ENCODE measurements around the gene EGFL7.
"Not testable (repeated sequence)": the region's sequence is repeated elsewhere in the genome, so short reads cannot be mapped to it uniquely, and the experiment has no call there.

EGFL7 gene

GRCh38 chr9:136623016-136623841 is 39.5 kb upstream of the EGFL7 start:
- intact Hi-C loops (cut with DNase I), result no loop called here
- no peak for DNase-seq

- DNase-seq, result no peak
- intact Hi-C loops (cut with DNase I), result no loop called here
Observed at GRCh38 chr9:136623842-136624183, 38.9 kb upstream of the EGFL7 start.

DNA sequence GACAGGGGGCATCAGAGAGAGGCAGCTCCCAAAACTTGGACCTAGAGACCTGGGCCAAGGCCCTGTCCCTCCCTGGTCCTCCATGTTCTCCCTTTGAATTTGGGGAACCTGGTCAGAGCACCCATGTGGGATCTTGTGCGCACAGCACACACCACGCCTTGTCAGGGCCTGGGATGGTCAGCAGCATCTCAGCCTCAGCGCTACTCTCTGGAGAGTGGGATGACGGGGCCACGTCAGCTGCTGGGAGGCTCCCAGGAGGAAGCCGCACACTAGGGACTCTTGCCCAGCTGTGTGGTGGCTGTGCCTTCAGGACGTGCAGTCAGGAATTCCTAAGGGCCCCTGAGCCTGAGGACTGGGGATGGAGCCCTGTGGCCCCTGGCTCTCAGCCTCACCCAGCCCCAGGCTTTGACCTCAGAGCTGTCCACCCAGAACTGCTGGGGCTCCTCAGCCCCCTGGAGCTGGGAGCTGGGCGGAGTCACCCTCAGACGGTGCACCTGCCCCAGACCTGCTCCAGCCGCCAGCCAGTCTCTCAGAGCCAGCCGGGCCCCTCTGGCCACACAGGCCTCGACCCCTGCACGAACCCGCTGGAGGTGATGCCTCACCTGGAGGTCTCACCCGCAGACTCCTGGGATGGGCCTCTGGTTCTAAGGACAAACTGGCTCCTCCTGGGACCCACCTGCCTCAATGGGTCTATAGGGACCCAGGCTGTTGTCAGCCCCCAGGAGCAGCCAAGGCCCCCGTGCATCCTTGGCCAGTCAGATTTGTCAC is 38.3 kb upstream of the EGFL7 start:
- no peak for DNase-seq
- intact Hi-C loops (cut with DNase I), result no loop called here

DNA sequence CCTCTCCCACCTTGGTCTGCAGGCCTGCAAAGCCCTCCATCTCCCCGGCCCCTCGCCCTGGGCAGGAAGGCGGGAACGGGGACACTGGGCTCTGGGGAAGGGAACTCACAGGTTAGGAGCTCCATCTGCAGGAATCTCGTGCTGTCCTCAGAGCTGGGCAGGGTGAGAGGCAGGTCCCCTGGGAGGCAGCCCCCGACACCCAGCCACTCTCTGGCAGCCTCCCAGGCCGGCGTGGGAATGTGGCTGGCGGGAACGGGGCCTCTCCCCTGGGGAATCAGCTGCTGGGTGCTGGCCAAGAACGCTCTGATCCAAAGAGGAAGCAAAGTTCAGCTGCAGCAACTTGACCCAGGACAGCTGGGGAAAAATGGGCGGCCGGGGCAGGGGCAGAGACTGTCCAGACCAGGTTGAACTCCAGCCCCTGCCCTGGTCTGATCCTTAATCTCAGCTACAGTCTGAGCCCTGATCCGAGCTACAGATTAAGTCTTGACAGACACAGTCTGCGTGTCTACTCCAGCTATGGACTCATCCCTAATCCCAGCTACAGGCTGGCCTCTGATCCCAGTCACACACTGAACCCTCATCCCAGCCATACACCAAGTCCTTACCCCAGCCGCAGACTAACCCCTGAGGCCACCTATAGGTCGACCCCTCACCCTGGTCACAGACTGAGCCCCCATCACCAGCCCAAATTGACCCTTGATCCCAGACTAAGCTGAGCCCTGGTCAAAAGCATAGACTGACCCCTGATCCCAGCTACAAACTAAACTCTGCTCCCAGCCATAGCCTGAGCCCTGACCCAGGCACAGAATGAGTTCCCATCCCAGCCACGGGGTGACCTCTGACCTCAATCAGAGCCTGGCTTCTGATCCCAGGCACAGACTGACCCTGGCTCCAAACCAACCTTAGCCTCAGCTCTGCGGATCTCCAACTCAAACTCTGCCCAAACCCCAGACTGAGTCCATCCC is 37.3 kb upstream of the EGFL7 start:
- DNase-seq, result peak in 5 of 10 donors; percentile 50 to 93 (median 53)
- intact Hi-C loops (cut with DNase I), result loop anchor here (1.0 kb wide), 1 partner anchor 140 kb away; no protein-coding TSS in a partner anchor

- DNase-seq, result peak in 1 of 10 donors; percentile 11
- intact Hi-C loops (cut with DNase I), result no loop called here
Observed at GRCh38 chr9:136626066-136626725, 36.5 kb upstream of the EGFL7 start.

- intact Hi-C loops (cut with DNase I), result no loop called here
- DNase-seq, result peak in 1 of 10 donors; percentile 84
Observed at GRCh38 chr9:136626740-136627642, 35.7 kb upstream of the EGFL7 start.

GRCh38 chr9:136627703-136628102 is 35.0 kb upstream of the EGFL7 start:
- intact Hi-C loops (cut with DNase I), result no loop called here
- DNase-seq, result no peak

GRCh38 chr9:136628268-136628667 is 34.4 kb upstream of the EGFL7 start:
- intact Hi-C loops (cut with DNase I), result no loop called here

GRCh38 chr9:136629001-136629878 is 33.5 kb upstream of the EGFL7 start:
- intact Hi-C loops (cut with DNase I), result no loop called here
- no peak for DNase-seq

More at GRCh38 chr9:136628268-136628667, 34.4 kb upstream of the EGFL7 start:
- DNase-seq, result peak in 1 of 10 donors; percentile 80

DNA sequence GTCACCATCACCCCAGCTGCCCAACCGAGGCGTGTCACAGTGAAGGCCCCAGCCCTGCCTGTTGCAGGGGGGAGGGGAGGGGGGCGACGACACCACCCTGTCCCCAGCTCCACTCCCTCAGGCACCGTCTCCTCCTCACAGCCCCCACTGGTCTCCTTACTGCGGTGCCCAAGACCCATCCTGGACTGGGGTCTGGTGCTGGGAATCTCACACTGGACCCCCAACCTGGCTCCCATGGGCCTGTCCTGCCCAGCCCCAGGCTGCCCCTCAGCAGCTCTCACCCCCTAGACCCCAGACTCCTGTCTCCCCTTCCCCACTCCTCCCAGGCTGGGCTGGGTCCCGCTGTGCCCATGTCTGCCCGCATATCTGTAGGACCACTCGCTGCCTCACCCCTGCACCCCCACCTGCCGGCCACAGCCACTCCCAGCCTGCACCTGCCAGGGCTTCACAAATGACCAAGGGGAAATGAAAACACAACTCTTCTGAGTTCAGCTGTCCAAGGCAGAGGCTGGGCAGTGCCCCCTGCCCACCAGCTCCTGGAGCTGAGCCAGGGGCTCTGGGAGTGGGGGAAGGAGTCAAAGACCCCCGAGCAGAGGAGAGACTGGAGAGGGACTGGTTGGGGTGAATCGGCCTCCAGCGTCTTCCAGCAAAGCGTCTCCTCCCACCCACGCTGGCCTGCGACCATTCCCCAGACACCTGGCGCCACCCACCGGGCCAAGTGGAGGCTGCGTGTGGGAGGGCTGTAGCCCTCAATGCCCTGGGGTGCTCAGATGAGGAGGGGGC is 32.6 kb upstream of the EGFL7 start:
- intact Hi-C loops (cut with DNase I), result no loop called here
- peak in 2 of 10 donors; percentile 43 to 47 for DNase-seq

DNA sequence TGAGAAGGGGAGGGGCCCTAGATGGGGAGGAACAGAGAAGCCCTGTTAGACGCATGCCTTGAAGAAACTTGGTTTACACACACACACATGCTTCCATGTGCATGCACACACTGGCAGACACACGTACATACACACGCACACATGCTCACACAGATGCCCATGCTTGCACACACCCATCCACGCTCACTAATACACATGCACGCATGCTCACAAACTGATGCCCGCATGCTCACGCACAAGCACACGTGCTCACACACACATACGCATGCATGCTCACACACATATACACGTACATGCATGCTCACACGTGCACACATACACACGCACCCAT is 32.1 kb upstream of the EGFL7 start:
- intact Hi-C loops (cut with DNase I), result no loop called here
- no peak for DNase-seq

GRCh38 chr9:136631038-136632000 is 31.4 kb upstream of the EGFL7 start:
- DNase-seq, result peak; percentile 34 to 95 (median 73)
- intact Hi-C loops (cut with DNase I), result loop anchor here (1.0 kb wide), 1 partner anchor 146 kb away; no protein-coding TSS in a partner anchor

DNA sequence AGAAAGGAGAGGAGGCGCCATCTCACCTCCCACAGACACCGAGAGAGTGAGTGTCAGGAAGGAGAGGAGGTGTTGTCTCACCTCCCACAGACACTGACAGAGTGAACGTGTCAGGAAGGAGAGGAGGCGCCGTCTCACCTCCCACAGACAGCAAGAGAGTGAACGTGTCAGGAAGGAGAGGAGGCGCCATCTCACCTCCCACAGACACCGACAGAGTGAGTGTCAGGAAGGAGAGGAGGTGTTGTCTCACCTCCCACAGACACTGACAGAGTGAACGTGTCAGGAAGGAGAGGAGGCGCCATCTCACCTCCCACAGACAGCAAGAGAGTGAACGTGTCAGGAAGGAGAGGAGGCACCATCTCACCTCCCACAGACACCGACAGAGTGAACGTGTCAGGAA is 30.6 kb upstream of the EGFL7 start:
- DNase-seq; intact Hi-C loops (cut with DNase I): not testable (repeated sequence)

DNA sequence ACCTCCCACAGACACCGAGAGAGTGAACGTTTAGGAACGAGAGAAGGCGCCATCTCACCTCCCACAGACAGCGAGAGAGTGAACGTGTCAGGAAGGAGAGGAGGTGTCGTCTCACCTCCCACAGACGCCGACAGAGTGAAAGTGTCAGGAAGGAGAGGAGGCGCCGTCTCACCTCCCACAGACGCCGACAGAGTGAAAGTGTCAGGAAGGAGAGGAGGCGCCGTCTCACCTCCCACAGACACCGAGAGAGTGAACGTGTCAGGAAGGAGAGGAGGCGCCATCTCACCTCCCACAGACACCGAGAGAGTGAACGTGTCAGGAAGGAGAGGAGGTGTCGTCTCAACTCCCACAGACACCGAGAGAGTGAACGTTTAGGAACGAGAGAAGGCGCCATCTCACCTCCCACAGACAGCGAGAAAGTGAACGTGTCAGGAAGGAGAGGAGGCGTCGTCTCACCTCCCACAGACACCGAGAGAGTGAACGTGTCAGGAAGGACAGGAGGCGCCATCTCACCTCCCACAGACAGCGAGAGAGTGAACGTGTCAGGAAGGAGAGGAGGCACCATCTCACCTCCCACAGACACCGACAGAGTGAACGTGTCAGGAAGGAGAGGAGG is 30.1 kb upstream of the EGFL7 start:
- intact Hi-C loops (cut with DNase I), result not testable (repeated sequence)

GRCh38 chr9:136634904-136635303 is 27.8 kb upstream of the EGFL7 start:
- intact Hi-C loops (cut with DNase I), result no loop called here
- no peak for DNase-seq

More for the DNA sequence above, 30.1 kb upstream of the EGFL7 start:
- peak in 1 of 10 donors; percentile 67 for DNase-seq
